WTC11 (cell line): ENCODE data around the gene S100PBP.

Experiments used
- FOXJ3 ChIP-seq: sonication (generic); formaldehyde crosslinking; IDR thresholded peaks from 2 replicates; pipeline ENCODE4 v1.9.0; 2021; ENCODE audit warnings: missing genetic modification reagents, mild to moderate bottlenecking, borderline replicate concordance
- FOXK1 ChIP-seq: sonication (generic); formaldehyde crosslinking; IDR thresholded peaks from 2 replicates; pipeline ENCODE4 v1.8.0; 2022; ENCODE audit warnings: mild to moderate bottlenecking, moderate library complexity, missing genetic modification reagents
- FOXP1 ChIP-seq: sonication (generic); formaldehyde crosslinking; IDR thresholded peaks from 2 replicates; pipeline ENCODE4 v1.8.0; 2022; ENCODE audit warnings: missing genetic modification reagents, mild to moderate bottlenecking, moderate library complexity, borderline replicate concordance
- GTF2I ChIP-seq: fragments of 250-450 bp; sonication (Bioruptor Pico); conservative IDR thresholded peaks from 2 replicates; pipeline ENCODE4 v1.4.0; 2021; ENCODE audit warnings: mild to moderate bottlenecking
- NR3C1 ChIP-seq: sonication (generic); formaldehyde crosslinking; conservative IDR thresholded peaks from 2 replicates; pipeline ENCODE4 v1.8.1; 2023; ENCODE audit warnings: low read depth, mild to moderate bottlenecking, missing genetic modification reagents
- TF ChIP-seq, protein P1 (sequence below): fragments of 200-600 bp; IDR thresholded peaks from 2 replicates; pipeline ENCODE4 v1.8.0; 2022; ENCODE audit warnings: antibody characterized with exemption
- TF ChIP-seq, protein P2 (sequence below): fragments of 250-450 bp; sonication (Bioruptor Pico); IDR thresholded peaks from 2 replicates; pipeline ENCODE4 v1.9.0; 2021; ENCODE audit warnings: mild to moderate bottlenecking

DNA sequence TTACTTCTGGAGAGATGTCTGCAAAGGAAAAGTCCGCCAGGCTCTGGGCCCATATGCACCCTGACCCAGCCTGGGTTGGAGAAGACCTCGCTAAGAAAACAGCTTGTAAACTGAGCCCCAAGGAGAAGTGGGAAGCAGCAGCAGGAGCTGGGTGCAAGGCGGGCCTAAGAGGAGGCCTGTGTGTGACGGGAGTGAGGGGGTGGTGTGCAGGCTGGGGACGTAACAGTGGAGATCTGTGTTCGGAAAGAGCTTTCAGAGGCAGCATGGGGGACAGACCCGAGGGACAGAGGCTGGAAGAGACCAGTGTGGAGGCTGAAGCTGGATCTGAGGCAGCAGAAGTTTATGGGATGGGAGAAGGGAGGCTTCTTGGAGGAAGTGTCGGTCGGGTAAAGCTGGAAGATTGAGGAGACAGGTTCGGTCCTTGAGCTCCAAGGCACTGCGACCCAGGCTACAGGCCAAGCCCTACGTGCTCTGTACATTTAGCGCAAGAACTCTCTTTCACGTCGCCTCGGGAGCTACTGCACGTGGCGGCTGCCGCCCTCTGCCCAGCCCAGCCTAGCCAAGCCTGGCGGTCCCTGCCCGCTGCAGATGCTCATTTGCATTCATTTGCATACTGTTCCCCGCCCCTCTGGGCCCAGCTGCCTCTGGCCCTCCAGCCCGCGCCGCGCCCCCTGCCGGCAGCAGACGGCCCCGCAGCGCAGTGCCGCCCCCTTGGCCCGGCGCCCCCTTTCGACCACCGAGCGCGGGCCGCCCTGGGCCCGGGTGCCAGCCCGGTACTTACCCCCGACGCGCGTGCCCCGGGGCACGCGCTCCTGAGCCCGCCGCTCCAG, 75.1 kb downstream of the S100PBP start:
- TF ChIP-seq, protein P1, sequence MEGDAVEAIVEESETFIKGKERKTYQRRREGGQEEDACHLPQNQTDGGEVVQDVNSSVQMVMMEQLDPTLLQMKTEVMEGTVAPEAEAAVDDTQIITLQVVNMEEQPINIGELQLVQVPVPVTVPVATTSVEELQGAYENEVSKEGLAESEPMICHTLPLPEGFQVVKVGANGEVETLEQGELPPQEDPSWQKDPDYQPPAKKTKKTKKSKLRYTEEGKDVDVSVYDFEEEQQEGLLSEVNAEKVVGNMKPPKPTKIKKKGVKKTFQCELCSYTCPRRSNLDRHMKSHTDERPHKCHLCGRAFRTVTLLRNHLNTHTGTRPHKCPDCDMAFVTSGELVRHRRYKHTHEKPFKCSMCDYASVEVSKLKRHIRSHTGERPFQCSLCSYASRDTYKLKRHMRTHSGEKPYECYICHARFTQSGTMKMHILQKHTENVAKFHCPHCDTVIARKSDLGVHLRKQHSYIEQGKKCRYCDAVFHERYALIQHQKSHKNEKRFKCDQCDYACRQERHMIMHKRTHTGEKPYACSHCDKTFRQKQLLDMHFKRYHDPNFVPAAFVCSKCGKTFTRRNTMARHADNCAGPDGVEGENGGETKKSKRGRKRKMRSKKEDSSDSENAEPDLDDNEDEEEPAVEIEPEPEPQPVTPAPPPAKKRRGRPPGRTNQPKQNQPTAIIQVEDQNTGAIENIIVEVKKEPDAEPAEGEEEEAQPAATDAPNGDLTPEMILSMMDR, result peak; percentile 97
- TF ChIP-seq GTF2I (CRISPR knock-in tag), result no peak
- TF ChIP-seq FOXK1 (CRISPR knock-in tag), result peak; percentile 53; the same call in 1 of the 2 replicates
- peak; percentile 72; the same call in 1 of the 2 replicates for TF ChIP-seq FOXP1 (CRISPR knock-in tag)
- TF ChIP-seq, protein P2, sequence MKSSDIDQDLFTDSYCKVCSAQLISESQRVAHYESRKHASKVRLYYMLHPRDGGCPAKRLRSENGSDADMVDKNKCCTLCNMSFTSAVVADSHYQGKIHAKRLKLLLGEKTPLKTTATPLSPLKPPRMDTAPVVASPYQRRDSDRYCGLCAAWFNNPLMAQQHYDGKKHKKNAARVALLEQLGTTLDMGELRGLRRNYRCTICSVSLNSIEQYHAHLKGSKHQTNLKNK, result no peak
- TF ChIP-seq NR3C1 (CRISPR knock-in tag), result no peak
- no peak for TF ChIP-seq FOXJ3 (CRISPR knock-in tag)
